DLD1 (cell line): Measurements from ENCODE around the gene DCAF12.
"Not testable (repeated sequence)": the region's sequence is repeated elsewhere in the genome, so short reads cannot be mapped to it uniquely, and the experiment has no call there.

Experiments
- in situ Hi-C: cut with HindIII; loops from 2 replicates; pipeline ENCODE4 v1.10.0; 2017; ENCODE audit warnings: low sequenced_read_pairs

Gene DCAF12

DNA sequence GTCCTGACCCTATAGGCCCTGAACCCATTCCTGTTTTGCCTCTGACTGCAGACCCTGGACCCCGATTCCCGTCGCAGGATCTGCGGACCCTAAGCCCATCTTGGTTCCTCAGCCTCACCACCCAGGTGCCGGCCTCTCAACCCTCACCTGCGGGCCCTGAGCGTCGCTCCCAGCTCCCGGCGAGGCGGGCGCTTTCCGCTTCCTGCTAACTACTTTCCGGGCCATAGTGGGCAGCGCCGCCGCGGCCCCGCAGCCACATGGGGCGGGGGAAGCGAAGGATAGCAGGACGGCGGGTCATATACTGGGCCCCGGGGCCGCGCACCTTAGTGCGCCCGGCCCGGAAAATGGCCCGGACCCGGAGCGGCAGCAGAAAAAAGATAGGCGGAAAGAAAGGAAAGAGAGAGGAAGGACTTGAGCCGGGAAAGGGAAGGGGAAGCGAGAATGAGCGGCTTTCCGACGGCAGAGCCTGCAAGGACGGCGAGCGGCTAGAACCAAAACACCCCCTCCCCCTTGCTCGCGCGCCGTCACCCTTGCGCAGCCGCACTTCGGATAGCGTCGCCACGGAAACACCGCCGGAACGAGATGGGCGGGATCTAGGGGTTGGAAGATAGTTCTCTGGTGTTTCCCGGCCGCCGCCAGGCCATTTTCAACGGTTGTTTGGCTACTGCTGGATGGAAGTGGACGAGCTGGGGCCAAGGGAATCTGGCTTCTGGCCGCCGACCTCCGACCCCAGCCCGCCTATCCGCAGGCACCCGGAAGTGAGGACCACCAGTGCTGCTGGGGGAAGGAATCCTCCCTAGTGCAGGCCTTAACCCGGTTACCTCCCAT is at the start of gene DCAF12:
Gene DCAF12, minus strand, starts transcription at position 492 of the 828 bp plus-strand sequence. Its CDS starts 267 bp downstream, at position 225.
- in situ Hi-C loops, result no loop called here

DNA sequence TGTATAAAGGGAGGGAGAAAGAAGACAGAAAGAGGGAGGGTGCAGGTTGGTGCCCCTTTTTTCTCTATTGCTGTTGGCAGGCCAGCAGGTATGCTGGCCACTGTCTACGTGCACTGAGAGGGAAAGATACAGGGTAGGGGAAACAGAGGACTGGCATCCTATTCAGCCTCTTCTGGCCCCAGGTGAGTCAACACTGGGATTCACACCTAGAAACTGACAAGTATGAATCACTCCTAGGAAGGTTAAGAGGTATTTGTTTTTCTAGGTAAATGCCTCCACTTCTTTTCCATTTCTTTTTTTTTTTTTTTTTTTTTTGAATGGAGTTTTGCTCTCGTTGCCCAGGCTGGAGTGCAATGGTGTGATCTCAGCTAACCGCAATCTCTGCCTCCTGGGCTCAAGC is 49.6 kb upstream of the DCAF12 start:
- in situ Hi-C loops, result no loop called here

DNA sequence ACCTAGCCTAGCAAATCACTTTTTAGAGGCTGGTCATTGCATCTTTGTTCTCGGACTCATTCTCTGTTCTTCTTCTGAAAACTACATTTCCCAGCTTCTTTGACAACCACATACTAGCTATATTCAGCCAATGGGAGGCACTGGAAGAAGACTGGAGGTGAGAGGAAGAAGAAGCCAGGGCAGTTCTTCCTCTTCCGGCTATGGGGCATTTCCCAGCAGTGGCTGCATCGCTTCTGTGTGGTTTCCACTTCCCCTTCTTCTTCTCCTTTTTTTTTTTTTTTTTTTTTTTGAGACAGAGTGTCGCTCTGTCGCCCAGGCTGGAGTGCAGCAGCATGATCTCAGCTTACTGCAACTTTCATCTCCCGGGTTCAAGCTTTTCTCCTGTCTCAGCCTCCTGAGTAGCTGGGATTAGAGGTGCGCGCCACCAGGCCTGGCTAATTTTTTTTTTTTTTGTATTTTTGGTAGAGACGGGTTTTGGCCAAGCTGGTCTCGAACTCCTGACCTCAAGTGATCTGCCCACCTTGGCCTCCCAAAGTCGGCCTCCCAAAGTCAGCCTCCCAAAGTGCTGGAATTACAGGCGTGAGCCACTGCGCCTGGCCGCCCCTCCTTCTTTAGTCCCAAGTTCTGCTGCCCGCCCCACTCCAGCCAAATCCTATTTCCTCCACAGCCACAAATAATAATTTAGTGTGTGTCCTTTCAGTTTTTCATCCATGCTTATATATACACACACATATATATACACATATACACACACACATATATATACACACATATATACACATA is 45.4 kb upstream of the DCAF12 start:
- in situ Hi-C loops, result no loop called here

DNA sequence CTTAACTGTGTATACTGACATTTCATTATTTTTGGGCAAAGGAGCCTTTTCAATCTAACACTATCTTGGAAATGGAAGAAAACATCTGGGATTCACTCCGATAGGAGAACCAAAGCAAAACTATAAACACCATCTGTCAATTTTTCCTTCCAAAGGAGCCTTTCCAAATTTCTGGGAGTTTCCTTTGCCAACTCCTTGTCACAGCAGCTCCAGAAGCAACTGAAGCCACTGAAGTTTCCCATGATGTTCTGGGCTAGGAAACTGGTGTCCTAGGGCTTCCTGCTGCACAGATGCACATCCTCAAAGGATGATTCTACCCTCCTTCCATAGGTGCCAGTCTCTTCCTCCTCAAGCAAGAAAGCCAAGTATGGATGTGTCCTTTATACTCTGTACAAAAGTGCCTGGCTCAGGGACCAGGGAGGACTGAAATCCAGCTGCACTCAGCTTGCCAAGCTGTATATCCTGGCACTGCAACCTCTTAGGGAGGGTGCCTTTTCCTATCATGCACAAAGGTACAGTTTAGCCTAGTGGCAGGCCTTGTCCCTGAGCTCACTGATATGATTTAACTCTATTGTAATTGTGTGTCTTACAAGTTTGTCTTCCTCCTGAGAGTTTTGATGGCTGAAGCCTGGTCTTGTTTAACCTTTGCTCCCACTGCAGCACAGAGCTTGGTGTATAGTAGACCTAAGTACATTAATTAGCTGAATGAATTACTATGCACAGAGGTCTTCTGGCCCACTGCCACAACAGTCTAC is 43.9 kb upstream of the DCAF12 start:
- in situ Hi-C loops, result no loop called here

DNA sequence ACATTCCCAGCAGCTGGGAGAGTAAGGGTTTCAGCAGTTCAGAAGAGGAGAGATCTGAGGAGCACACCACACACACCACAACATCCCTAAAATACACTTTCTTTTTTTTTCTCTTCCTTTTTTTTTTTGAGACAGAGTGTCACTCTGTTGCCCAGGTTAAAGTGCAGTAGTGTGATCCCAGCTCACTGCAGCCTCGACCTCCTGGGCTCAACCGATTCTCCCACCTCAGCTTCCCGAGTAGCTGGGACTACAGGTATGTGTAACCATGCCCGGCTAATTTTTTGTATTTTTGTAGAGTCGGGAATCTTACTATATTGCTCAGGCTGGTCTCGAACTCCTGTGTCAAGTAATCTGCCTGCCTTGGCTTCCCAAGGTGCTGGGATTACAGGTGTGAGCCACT is 42.6 kb upstream of the DCAF12 start:
- in situ Hi-C loops, result no loop called here

DNA sequence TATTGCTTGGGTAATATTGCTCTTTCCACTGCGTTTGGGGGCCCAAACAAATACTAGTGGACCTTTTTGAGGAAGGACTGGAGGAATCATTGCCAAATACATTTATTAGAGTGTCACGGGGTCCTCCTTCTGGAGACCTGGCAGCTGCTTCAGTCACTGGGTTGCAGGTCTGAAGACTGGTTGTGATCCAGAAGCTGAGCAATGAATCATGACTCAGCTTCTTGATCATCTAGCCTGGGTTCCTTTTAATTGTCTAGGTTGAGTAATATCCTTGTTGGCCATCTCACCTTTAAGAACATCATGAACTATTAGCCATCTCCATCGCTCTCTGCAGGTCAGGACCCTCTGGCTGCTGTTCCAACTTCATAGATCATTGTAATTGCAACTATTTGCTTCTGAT is 36.9 kb upstream of the DCAF12 start:
- in situ Hi-C loops, result no loop called here

DNA sequence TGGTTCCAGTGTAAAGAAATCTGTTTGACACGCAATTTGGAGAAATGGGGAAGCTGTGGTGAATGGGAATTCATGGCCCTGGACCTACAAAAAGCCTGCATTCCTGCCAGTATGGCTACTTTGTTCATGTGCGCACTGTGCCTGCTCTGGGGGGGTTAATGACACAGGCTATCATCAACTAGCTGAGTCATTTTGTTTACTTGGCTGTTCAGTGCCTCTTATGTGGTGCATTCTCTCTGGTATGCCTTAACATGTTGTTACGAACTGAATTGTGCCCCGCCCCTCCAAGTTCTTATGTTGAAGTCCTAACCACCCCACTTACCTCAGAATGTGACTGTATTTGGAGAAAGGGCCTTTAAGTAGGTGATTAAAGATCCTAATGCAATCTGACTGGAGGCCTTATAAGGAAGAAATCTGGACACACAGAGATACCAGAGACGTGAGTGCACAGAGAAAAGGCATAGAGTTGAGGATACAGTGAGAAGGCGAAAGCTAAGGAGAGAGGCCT is 31.9 kb upstream of the DCAF12 start:
- in situ Hi-C loops, result no loop called here

DNA sequence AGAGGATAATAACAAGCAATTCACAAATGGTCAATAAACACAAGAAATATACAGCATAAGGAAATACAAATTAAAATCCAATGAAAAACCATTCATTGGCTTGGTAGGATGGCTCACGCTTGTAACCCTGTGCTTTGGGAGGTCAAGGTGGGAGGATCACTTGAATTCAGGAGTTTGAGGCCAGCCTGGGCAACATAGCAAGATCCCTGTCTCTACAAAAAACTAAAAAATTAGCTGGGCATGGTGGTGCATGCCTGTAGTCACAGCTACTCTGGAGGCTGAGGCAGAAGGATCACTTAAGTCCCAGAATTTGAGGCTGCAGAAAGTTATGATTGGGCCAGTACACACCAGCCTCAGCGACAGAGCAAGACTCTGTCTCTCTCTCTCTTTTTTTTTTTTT is 31.4 kb upstream of the DCAF12 start:
- in situ Hi-C loops, result no loop called here

DNA sequence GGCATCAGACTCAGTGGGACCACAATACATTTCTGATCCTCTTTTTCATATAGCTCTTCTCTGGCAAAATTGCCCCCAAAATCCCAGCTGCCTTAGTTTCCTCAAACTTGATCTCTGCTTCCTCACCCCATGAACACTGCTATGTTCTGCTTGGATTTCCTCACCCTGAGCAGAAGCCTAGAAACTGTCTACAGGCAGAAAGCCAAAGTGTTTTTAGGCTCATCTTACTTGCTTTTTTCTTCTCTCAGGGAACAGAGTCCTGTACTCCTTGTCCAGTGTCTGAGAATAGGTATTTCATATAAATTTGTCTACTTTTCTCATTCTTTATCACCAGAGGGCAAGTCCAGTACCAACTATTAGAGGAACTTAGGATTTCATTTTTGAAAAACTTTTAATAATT is 30.8 kb upstream of the DCAF12 start:
- in situ Hi-C loops, result no loop called here

DNA sequence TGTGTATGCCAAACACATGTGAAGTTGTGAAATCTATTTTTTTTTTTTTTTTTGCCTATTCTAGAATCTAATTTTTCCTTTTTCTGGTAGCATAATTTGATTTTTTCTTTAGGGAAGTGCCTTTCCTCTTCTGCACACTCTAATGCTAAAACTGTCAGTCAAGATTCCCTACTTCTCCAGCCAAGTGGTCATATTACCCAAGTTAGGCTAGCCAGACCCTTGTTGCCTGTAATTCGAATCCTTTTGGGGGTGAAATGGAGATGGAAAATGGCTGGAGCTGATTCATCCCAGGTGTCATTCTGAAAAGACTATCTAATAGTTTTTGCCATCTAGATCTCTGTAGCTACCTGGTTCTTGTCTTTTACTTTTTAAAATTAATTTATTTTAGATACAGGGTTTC is 27.6 kb upstream of the DCAF12 start:
- in situ Hi-C loops, result no loop called here

DNA sequence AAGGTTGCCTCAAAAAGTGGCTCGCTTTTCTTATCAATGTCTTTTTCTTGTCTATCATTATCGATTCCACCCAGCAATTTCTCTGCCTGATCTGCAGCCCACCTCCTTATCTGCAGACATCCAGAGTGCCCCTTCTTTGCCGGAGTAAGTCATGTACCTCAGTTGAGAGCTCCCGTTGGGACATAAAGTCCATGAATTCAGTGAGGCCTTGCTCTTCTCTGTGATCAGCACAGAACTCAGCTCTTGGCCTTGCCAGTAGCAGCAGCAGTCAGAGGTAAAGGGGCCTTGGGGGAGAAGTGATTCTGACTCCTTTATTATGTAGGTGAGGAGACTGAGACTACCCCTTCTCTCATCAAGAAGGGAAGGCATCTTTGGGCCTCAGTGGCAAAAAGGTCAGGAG is 24.9 kb upstream of the DCAF12 start:
- in situ Hi-C loops, result no loop called here

DNA sequence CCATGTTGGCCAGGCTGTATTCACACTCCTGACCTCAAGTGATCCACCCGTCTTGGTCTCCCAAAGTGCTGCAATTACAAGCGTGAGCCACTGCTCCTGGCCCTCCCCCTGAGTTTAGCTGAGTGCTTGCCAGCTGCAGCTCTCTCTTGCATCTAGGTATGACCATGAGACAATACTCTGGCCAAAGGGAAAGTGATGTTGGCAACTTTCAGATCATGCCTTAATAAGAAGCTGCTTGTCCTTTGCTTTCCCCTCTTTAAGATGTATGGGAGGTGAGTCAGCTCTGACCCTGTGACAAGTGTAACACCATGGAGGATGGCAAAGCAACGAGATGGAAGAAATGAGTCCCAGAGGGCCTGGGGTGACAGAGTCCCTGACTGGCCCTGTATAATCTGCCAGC is 18.7 kb upstream of the DCAF12 start:
- in situ Hi-C loops, result no loop called here

DNA sequence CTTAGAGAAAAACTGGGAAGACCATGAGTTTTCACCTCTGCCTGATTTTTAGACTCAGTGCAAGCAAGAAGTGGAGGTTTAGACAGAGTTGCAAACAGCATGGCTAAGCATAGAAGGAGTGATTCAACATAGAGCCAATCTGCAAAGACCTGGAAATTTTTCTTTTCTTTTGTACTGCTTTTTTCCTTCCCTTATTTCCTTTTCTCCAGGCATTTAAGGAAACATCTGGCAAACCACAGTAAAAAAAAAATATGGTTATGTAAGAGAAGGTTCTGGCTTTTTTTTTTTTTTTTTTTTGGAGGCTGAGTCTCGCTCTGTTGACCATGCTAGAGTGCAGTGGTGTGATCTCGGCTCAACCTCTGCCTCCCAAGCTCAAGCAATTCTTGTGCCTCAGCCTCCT is 16.6 kb upstream of the DCAF12 start:
- in situ Hi-C loops, result no loop called here

DNA sequence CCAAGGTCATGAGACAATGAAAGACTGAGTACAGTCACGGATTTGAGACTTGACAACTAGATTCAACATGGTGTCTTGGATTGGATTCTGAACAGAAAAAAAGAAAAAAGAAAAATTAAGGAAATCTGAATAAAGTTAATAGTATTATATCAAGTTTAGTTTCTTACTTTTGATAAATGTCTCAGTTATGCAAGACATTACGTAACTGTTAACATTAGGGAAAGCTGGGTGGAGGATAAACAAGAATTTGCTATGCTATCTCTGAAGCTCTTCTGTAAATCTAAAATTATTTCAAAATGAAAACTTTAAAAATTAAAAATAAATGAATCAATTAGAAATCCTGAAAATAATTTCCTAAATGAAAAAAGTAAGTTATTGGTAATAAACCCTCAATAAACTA is 14.4 kb upstream of the DCAF12 start:
- in situ Hi-C loops, result no loop called here

DNA sequence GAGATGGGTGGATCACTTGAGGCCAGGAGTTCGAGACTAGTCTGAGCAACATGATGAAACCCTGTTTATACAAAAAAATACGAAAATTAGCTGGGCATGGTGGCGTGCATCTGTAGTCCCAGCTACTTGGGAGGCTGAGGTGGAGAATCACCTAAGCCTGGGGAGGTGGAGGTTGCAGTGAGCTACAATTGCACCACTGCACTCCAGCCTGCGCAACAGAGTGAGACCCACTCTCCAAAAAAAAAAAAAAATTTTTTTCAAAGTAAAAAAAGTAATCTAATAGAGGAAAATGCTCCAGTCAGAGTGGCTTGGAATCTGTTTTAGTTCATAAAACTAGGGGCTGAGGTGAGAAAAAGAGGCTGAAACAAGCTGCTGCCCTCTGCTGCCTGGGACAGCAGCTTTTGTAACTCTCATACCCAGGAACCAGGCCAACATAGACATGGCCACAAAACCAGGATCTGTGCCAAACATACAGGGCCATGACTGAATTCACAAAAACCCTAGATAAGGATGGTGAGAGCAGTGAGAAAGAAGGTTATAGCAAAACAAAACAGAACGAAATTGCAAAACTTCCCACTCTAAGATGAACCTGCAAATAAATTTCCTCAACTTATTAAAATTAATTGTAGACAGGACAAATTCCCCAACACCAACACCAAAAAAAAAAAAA is 13.1 kb upstream of the DCAF12 start:
- in situ Hi-C loops, result no loop called here

DNA sequence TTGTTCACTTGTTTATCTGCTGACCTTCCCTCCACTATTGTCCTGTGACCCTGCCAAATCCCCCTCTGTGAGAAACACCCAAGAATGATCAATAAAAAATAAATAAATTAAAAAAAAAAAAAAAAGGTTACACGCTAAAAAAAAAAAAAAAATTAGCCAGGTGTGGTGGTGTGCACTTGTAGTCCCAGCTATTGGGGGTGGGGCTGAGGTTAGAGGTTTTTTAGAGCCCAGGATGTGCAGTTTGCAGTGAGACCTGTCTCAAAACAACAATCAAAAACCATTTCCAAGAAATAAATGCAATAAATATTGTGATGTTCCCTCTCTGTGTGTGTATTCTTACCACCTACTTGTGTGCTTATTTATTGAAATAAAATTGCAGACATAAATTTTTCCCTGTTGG is 12.1 kb upstream of the DCAF12 start:
- in situ Hi-C loops, result not testable (repeated sequence)

DNA sequence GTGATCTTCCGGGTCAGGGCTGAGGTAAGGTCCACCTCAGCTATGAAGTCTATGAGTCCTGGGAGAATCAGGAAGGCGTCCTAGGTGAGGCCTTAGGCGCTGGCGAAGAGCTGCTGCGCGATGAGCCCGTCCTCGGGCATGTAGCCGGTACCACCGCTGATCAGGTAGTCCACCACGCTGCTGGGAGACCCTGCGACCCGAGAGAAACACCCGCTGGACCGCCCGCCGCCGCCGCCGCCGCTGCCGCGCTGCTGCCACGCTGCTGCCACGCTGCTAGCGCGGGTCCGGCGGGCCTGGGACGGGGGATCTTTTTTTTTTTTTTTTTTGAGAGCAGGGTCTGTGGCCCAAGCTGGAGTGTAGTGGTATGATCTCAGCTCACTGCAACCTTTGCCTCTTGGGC is 8.0 kb upstream of the DCAF12 start:
- in situ Hi-C loops, result no loop called here

DNA sequence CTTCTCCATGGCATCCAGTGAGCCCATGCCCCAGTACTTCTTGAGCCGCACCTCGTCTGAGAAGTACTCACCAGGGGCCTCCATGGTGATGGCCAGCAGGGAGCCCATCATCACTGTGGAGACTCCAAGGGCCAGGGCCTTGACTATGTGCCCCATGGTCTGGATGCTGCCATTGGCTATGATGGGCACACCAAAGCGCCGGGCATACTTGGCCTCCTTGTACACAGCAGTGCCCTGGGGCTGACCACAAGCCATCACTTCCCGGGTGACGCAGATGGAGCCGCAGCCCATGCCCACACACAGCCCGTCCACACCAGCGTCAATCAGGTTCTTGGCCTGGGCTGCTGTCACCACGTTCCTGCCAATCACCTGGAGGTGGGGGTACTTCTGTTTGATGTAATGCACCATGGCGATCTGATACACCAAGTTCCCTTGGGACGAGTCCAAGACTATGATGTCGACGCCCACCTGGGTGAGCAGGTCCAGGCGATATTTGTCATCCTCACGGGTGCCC is 7.0 kb upstream of the DCAF12 start:
- in situ Hi-C loops, result no loop called here

DNA sequence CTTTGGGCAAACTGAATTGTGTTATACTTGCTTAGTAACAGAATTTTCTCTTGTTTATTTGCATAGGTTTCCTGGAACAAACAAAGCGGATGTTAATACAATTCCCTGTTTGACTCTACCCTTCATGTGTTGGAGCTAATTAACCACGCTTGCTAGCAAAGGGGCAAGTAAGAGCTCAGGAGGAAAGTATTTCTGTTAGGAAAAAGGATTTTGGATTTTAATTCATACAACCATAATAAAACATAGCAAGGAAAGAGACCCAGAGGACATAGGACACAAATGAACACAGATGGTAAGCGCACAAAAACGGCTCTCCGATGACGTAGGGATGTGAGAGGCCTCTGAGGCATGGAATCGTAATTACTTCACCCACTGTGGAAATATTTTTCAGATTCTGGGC is 5.1 kb upstream of the DCAF12 start:
- in situ Hi-C loops, result no loop called here
